Keratinocyte (primary cell): ENCODE data around the gene RFPL2. TPM values are rescaled to one million over a fixed set of nuclear protein-coding genes. Genes with fewer than 3 reads are reported as not detected.
A peak's percentile ranks its signal among the peaks of the same experiment; 100 is the strongest.
"Not testable (repeated sequence)": the region's sequence is repeated elsewhere in the genome, so short reads cannot be mapped to it uniquely, and the experiment has no call there.

ENCODE experiments used
- DNase-seq: peaks from one replicate; pipeline ENCODE4 v3.0.0-alpha.2; 2011; ENCODE audit warnings: low read depth, missing footprints, low spot score
- FAIRE-seq: peaks from 2 replicates; lab custom pipeline; 2011; peaks lifted over from hg19 to GRCh38; lab: Jason Lieb, UNC
- H2AFZ ChIP-seq: 2 replicates; pipeline ENCODE4 v1.6.0; 2012; ENCODE audit warnings: low read length, control low read depth, inconsistent platforms; ENCODE audit not compliant: control insufficient read depth
- H3K27ac ChIP-seq: 2 replicates; pipeline ENCODE4 v1.5.1; 2011; ENCODE audit warnings: low read length; ENCODE audit not compliant: control insufficient read depth, insufficient read depth
- H3K27me3 ChIP-seq: 3 replicates; pipeline ENCODE4 v1.6.0; 2011; ENCODE audit warnings: low read length; ENCODE audit not compliant: control insufficient read depth, insufficient read depth; ENCODE audit errors: extremely low read depth
- H3K36me3 ChIP-seq, 2 experiments: 2 replicates in 1 of 2; 3 replicates in 1 of 2; pipeline ENCODE4 v1.5.1; 2011; ENCODE audit warnings: low read length in 2 of 2, mild to moderate bottlenecking in 1 of 2; ENCODE audit not compliant: control insufficient read depth in 2 of 2, insufficient read depth in 2 of 2; ENCODE audit errors: extremely low read depth in 1 of 2
- H3K4me1 ChIP-seq: 3 replicates; pipeline ENCODE4 v1.5.1; 2011; ENCODE audit warnings: low read length; ENCODE audit not compliant: control insufficient read depth, insufficient read depth; ENCODE audit errors: extremely low read depth
- H3K4me2 ChIP-seq: 3 replicates; pipeline ENCODE4 v1.6.0; 2011; ENCODE audit warnings: low read depth, low read length; ENCODE audit not compliant: control insufficient read depth, insufficient read depth; ENCODE audit errors: extremely low read depth
- H3K4me3 ChIP-seq, 3 experiments: fragments of 200-600 bp in 1 of 3; sonication (generic) in 1 of 3; 2 replicates in 2 of 3; 3 replicates in 1 of 3; pipeline ENCODE4 v1.5.1; 2011 to 2016; ENCODE audit warnings: low read length in 3 of 3, mild to moderate bottlenecking in 3 of 3, control low read depth in 2 of 3, inconsistent platforms in 1 of 3, low read depth in 1 of 3, mixed read lengths in 1 of 3, mixed run types in 1 of 3, moderate library complexity in 1 of 3; ENCODE audit not compliant: control insufficient read depth in 2 of 3, insufficient read depth in 2 of 3; ENCODE audit errors: extremely low read depth in 1 of 3
- H3K79me2 ChIP-seq: 2 replicates; pipeline ENCODE4 v1.6.0; 2012; ENCODE audit warnings: low read length; ENCODE audit not compliant: control insufficient read depth, insufficient read depth
- H3K9ac ChIP-seq: 3 replicates; pipeline ENCODE4 v1.6.0; 2011; ENCODE audit warnings: low read length; ENCODE audit not compliant: control insufficient read depth, insufficient read depth; ENCODE audit errors: extremely low read depth
- H3K9me1 ChIP-seq: 3 replicates; pipeline ENCODE4 v1.6.0; 2011; ENCODE audit warnings: low read length; ENCODE audit not compliant: control insufficient read depth, insufficient read depth; ENCODE audit errors: extremely low read depth
- H3K9me3 ChIP-seq: 2 replicates; pipeline ENCODE4 v1.5.1; 2012; ENCODE audit warnings: low read depth, low read length; ENCODE audit not compliant: control insufficient read depth
- H4K20me1 ChIP-seq: 3 replicates; pipeline ENCODE4 v1.6.0; 2011; ENCODE audit warnings: low read length; ENCODE audit not compliant: control insufficient read depth, insufficient read depth; ENCODE audit errors: extremely low read depth
- EZH2 ChIP-seq: IDR thresholded peaks from one replicate; pipeline ENCODE4 v1.6.1; 2012; ENCODE audit warnings: inconsistent platforms, mild to moderate bottlenecking, low read length, moderate library complexity
- dilution Hi-C: fragments of 300-500 bp; cut with MboI; formaldehyde crosslinking; loops from one replicate; pipeline ENCODE4 v1.7.0; 2020; ENCODE audit warnings: low sequenced_read_pairs; ENCODE audit not compliant: extremely low pct_ligation_motif_present
- polyA plus RNA-seq, 5 experiments: library from polyadenylated mRNA; depleted of rRNA in 3 of 5; stranded (reverse) in 3 of 5; stranded (forward) in 1 of 5; unstranded in 1 of 5; fragments of >200 nt; gene quantifications; 1 replicate in 1 of 5; 2 replicates in 3 of 5; 3 replicates in 1 of 5; pipeline versions ENCODE4 v1.2.1 to v1.2.3, GENCODE V29; 2011 to 2012; ENCODE audit warnings: missing spikeins in 2 of 5, low read depth in 1 of 5, low replicate concordance in 1 of 5
- TF ChIP-seq, protein P1 (sequence below), 3 experiments: IDR thresholded peaks in 1 of 3; conservative IDR thresholded peaks in 1 of 3; optimal IDR thresholded peaks in 1 of 3; 2 replicates in 2 of 3; 3 replicates in 1 of 3; pipeline versions ENCODE3 to v1.5.1; 2011; ENCODE audit warnings: low read length in 3 of 3, mild to moderate bottlenecking in 3 of 3, moderate library complexity in 2 of 3, control low read depth in 1 of 3, inconsistent platforms in 1 of 3; ENCODE audit not compliant: insufficient read depth in 2 of 3; ENCODE audit errors: extremely low read depth in 1 of 3

The RFPL2 gene
- polyA plus RNA-seq, 1 donor (not counting 4 experiments of a cell fraction or from before 2014, with no cell fraction given): not detected

DNA sequence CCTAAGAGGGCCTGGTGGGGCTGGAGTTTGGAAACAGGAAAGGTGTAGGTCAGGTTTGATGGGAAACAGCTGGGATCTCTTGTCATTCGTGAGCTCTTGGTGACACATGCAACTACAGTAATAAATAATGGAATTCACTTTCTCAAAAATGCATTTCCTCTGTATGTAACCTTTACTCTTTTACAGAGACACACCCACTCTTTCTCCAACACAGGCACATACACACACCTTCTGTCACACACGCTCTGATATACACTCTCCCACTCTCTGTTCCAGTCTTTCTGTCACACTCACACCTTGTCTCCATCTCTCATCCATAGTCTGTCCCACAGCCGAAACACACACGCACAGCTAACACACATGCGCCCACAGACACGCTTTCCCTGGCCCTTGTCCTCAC, 39.2 kb downstream of the RFPL2 start:
- H3K36me3 ChIP-seq: no peaks in the 10 kb centered on the region
- H4K20me1 ChIP-seq: no peaks in the 10 kb centered on the region
- no peak for FAIRE-seq
- no peak overlapping the region for H3K9ac ChIP-seq
- no peaks in the 10 kb centered on the region for H3K4me1 ChIP-seq
- no peak for TF ChIP-seq EZH2
- TF ChIP-seq, protein P1, sequence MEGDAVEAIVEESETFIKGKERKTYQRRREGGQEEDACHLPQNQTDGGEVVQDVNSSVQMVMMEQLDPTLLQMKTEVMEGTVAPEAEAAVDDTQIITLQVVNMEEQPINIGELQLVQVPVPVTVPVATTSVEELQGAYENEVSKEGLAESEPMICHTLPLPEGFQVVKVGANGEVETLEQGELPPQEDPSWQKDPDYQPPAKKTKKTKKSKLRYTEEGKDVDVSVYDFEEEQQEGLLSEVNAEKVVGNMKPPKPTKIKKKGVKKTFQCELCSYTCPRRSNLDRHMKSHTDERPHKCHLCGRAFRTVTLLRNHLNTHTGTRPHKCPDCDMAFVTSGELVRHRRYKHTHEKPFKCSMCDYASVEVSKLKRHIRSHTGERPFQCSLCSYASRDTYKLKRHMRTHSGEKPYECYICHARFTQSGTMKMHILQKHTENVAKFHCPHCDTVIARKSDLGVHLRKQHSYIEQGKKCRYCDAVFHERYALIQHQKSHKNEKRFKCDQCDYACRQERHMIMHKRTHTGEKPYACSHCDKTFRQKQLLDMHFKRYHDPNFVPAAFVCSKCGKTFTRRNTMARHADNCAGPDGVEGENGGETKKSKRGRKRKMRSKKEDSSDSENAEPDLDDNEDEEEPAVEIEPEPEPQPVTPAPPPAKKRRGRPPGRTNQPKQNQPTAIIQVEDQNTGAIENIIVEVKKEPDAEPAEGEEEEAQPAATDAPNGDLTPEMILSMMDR (optimal IDR thresholded peaks at IDR 0.05 in 1 of 3, IDR thresholded peaks at IDR 0.05 in 1 of 3, conservative IDR thresholded peaks at IDR 0.05 in 1 of 3; ENCODE audit: extremely low read depth in 1 of 3, insufficient read depth in 2 of 3, low read length in 3 of 3): no peak
- no peak overlapping the region for H2AFZ ChIP-seq
- H3K27ac ChIP-seq: no peak overlapping the region
- H3K4me3 ChIP-seq: no peak overlapping the region
- dilution Hi-C loops: no loop called here
- no peak overlapping the region for H3K4me2 ChIP-seq
- H3K27me3 ChIP-seq: peaks cover 8% of the 10 kb centered on the region
- no peaks in the 10 kb centered on the region for H3K9me1 ChIP-seq
- H3K9me3 ChIP-seq: no peaks in the 10 kb centered on the region
- H3K79me2 ChIP-seq: no peaks in the 10 kb centered on the region
- no peak for DNase-seq

DNA sequence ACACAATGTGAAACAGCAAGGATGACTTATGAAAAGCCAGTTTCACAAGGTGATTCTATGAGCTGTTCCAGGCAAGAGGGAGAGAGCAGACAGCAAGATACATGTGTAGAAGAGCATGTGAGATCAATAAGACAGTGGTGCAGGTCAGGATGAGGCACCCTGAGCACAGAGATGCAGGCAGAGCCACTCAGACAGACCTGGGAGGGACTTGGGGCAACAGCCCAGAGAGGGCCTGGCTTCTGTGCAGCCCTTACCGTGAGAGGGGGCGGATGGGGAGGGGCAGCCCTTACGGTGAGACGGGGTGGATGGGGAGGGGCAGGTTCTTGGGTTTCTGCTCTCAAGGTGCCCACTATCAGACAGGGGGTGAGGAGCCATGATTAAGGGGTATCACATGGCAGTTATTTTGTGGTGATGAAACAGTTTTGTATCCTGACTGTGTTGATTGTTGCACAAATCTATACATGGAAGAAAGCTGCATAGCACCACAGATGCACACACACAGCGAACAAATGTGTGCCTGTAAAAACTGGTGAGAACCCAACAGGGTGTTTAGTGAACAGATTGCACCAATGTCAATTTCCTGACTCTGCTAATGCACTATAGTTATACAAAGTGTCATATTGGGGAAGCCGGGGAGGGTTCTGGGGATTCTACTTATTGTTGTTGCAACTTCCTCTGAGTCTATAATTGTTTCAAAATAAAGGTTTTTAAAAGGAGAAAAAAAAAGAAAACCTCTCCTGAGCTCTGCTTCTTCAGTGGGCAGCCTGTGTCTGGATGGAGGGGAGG, 40.6 kb downstream of the RFPL2 start:
- no peaks in the 10 kb centered on the region for H3K9me3 ChIP-seq
- no peaks in the 10 kb centered on the region for H3K9me1 ChIP-seq
- H3K9ac ChIP-seq: no peak overlapping the region
- DNase-seq (no peak), FAIRE-seq (no peak)
- dilution Hi-C loops: no loop called here
- H3K36me3 ChIP-seq: no peaks in the 10 kb centered on the region
- peaks cover 8% of the 10 kb centered on the region for H3K27me3 ChIP-seq
- H3K4me3 ChIP-seq: no peak overlapping the region
- H3K79me2 ChIP-seq: no peaks in the 10 kb centered on the region
- no peak overlapping the region for H3K27ac ChIP-seq
- H3K4me2 ChIP-seq: no peak overlapping the region
- H3K4me1 ChIP-seq: no peaks in the 10 kb centered on the region
- no peak for TF ChIP-seq EZH2
- TF ChIP-seq, protein P1 (optimal IDR thresholded peaks at IDR 0.05 in 1 of 3, IDR thresholded peaks at IDR 0.05 in 1 of 3, conservative IDR thresholded peaks at IDR 0.05 in 1 of 3; ENCODE audit: extremely low read depth in 1 of 3, insufficient read depth in 2 of 3, low read length in 3 of 3): no peak
- H4K20me1 ChIP-seq: no peaks in the 10 kb centered on the region
- H2AFZ ChIP-seq: no peak overlapping the region

DNA sequence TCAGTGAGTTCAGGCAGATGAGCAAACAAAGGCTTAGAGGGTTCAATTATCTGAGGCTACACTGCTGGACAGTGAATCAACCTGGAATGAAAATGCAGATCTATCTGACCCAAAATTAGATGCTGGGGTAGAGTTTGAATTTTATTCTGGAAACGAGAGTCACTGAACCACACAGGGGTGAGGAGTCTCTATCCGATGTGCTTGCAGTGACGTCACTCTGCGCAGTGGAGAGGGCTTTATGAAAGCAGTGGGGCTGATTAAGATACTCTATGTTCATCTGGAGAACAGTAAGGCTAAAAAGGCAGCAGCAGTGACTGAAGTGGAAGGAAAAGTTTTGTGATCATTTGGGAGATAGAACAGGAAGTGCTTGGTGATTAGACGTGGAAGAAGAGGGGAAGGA, 44.5 kb downstream of the RFPL2 start:
- H3K36me3 ChIP-seq, H3K4me1 ChIP-seq, H3K79me2 ChIP-seq, H3K9ac ChIP-seq, dilution Hi-C loops, H3K4me2 ChIP-seq, H3K9me1 ChIP-seq, H2AFZ ChIP-seq, H4K20me1 ChIP-seq, DNase-seq, H3K9me3 ChIP-seq, H3K27ac ChIP-seq, H3K27me3 ChIP-seq, H3K4me3 ChIP-seq: not testable (repeated sequence)
- FAIRE-seq: peak; percentile 36
